ENCODE data around the gene ZNF212. TPM values are rescaled to one million over a fixed set of nuclear protein-coding genes. Genes with fewer than 3 reads are reported as not detected.

ZNF212 gene
- total RNA-seq, 1 donor = 11.0 TPM

GRCh38 chr7:149284343-149284742 is 44.9 kb downstream of the ZNF212 start:
- DNase-seq (ENCODE audit: low read depth in 2 of 3, low spot score in 2 of 3) = peak in 1 of 3 donors; percentile 19

- DNase-seq (ENCODE audit: low read depth in 2 of 3, low spot score in 2 of 3) = peak; percentile 94 to 98 (median 95)
Measured at GRCh38 chr7:149284850-149285585, 45.6 kb downstream of the ZNF212 start.

- peak in 1 of 3 donors; percentile 18 for DNase-seq (ENCODE audit: low read depth in 2 of 3, low spot score in 2 of 3)
Measured at GRCh38 chr7:149285603-149286002, 46.2 kb downstream of the ZNF212 start.

- no peak for DNase-seq (ENCODE audit: low read depth in 2 of 3, low spot score in 2 of 3)
Measured at GRCh38 chr7:149286811-149287400, 47.5 kb downstream of the ZNF212 start.

- no peak for DNase-seq (ENCODE audit: low read depth in 2 of 3, low spot score in 2 of 3)
Measured at GRCh38 chr7:149287622-149288021, 48.2 kb downstream of the ZNF212 start.

- no peak for DNase-seq (ENCODE audit: low read depth in 2 of 3, low spot score in 2 of 3)
Measured at GRCh38 chr7:149289262-149289661, 49.8 kb downstream of the ZNF212 start.

GRCh38 chr7:149289856-149290255 is 50.4 kb downstream of the ZNF212 start:
- no peak for DNase-seq (ENCODE audit: low read depth in 2 of 3, low spot score in 2 of 3)

GRCh38 chr7:149291036-149291780 is 51.8 kb downstream of the ZNF212 start:
- no peak for DNase-seq (ENCODE audit: low read depth in 2 of 3, low spot score in 2 of 3)

GRCh38 chr7:149291781-149292461 is 52.5 kb downstream of the ZNF212 start:
- DNase-seq (ENCODE audit: low read depth in 2 of 3, low spot score in 2 of 3) = no peak

GRCh38 chr7:149292462-149292823 is 53.0 kb downstream of the ZNF212 start:
- DNase-seq (ENCODE audit: low read depth in 2 of 3, low spot score in 2 of 3) = no peak

GRCh38 chr7:149293338-149293737 is 53.9 kb downstream of the ZNF212 start:
- no peak for DNase-seq (ENCODE audit: low read depth in 2 of 3, low spot score in 2 of 3)

GRCh38 chr7:149293946-149294633 is 54.6 kb downstream of the ZNF212 start:
- DNase-seq (ENCODE audit: low read depth in 2 of 3, low spot score in 2 of 3) = no peak

- no peak for DNase-seq (ENCODE audit: low read depth in 2 of 3, low spot score in 2 of 3)
Measured at GRCh38 chr7:149294634-149295480, 55.4 kb downstream of the ZNF212 start.

GRCh38 chr7:149295481-149295850 is 56.0 kb downstream of the ZNF212 start:
- DNase-seq (ENCODE audit: low read depth in 2 of 3, low spot score in 2 of 3) = no peak

- DNase-seq (ENCODE audit: low read depth in 2 of 3, low spot score in 2 of 3) = no peak
Measured at GRCh38 chr7:149296368-149296767, 56.9 kb downstream of the ZNF212 start.

GRCh38 chr7:149297034-149297755 is 57.7 kb downstream of the ZNF212 start:
- no peak for DNase-seq (ENCODE audit: low read depth in 2 of 3, low spot score in 2 of 3)

GRCh38 chr7:149300620-149301285 is 61.3 kb downstream of the ZNF212 start:
- DNase-seq (ENCODE audit: low read depth in 2 of 3, low spot score in 2 of 3) = no peak

- no peak for DNase-seq (ENCODE audit: low read depth in 2 of 3, low spot score in 2 of 3)
Measured at GRCh38 chr7:149302222-149302621, 62.8 kb downstream of the ZNF212 start.

GRCh38 chr7:149302865-149303264 is 63.4 kb downstream of the ZNF212 start:
- DNase-seq (ENCODE audit: low read depth in 2 of 3, low spot score in 2 of 3) = no peak

Data from hematopoietic multipotent progenitor cell (in vitro differentiated cells).